Measurements from ENCODE around the gene MYL11.

The MYL11 gene

DNA sequence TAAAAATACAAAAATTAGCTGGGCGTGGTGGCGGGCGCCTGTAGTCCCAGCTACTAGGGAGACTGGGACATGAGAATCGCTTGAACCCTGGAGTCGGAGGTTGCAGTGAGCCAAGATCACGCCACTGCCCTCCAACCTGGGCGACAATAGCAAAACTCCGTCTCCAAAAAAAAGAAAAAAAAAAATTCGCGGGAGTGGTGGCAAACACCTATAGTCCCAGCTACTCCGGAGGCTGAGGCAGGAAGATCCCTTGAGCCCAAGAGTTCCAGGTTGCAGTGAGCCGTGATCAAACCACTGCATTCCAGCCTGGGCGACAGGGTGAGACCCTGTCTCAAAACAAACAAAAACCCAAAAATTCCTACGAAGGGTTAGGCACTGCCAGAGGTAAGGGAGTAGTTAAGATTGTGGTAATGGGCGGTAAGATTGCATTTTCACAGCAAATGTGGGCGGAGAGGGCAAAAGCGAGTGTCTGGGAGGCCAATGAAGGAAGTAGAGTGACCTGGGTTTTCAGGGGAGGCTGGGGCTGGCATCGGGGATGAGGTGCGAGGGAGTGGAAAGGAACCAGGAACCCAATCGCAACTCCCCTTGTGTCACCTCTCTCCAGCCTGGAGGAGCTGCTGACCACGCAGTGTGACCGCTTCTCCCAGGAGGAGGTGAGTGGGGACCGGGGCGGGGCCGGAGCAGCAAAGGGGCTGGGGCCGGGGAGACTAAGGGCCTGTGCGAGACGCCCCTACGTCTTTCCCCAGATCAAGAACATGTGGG is 2.6 kb downstream of the MYL11 start:
- H3K27ac ChIP-seq = peak overlapping the region; percentile 93
- TF ChIP-seq, protein P1, sequence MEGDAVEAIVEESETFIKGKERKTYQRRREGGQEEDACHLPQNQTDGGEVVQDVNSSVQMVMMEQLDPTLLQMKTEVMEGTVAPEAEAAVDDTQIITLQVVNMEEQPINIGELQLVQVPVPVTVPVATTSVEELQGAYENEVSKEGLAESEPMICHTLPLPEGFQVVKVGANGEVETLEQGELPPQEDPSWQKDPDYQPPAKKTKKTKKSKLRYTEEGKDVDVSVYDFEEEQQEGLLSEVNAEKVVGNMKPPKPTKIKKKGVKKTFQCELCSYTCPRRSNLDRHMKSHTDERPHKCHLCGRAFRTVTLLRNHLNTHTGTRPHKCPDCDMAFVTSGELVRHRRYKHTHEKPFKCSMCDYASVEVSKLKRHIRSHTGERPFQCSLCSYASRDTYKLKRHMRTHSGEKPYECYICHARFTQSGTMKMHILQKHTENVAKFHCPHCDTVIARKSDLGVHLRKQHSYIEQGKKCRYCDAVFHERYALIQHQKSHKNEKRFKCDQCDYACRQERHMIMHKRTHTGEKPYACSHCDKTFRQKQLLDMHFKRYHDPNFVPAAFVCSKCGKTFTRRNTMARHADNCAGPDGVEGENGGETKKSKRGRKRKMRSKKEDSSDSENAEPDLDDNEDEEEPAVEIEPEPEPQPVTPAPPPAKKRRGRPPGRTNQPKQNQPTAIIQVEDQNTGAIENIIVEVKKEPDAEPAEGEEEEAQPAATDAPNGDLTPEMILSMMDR (conservative IDR thresholded peaks at IDR 0.05) = no peak

DNA sequence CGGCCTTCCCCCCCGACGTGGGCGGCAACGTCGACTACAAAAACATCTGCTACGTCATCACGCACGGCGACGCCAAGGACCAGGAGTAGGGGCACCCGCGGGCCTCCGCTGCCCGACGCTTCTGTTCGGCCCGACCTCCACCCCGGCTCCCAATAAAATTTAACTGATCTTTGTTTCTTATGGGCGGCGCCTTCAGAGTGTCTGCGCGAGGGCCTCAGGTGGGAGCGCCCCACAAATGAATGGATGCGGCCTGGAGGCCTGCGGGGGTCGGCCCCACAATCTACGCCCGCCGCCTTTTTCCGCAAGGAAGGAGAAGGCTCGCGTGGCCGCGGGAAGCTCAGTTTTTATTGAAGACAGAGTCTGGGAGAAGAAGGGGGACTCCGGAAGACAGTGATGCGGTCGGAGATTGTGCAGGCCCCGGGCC is 3.2 kb downstream of the MYL11 start:
- TF ChIP-seq, protein P1 (conservative IDR thresholded peaks at IDR 0.05) = no peak
- peak overlapping the region; percentile 93 for H3K27ac ChIP-seq

DNA sequence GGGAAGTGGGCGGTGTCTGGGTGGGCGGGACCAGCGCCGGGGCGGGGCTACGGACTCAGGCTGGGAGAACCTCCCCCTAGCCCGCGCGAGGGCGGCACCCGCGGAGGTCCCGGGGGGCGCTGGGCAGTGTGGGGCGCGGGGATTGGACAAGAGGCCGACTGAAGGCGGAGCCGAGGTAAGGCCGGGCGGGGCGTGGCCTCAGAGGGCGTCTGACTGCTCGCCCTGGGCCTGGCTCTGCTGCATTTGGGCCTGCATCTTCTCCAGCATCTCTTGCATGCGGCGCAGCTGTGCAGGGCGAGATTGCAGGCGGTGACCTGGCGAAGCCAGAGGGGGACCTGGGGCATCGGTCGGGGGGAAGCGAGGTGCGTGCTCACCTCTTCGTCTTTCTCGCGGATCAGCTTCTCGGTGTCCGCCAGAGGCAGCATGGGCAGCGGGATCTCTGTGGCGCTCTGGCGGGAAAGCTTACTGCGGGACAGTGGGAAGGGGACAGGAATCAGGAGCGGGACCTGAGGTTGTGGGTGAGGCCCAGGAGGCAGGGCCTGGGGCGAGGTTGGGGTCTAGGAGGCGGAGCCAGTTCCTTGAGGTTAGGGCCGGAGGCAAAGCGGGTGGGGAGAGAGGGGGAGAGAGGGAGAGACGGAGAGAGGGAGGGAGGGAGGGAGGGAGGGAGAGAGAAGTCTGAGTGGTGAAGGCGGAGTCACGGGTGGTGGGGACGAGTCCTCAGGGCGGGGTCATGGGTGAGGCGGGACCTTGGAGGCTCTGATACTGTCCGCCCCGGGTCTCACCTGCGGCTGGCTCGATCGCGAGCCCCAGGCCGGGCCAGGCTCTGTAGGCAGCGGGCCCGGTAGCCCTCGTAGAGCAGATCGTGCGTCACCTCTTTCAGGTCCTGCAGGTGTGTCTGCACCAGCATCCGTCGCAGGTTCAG is 3.9 kb downstream of the MYL11 start:
- peak overlapping the region; percentile 93 for H3K27ac ChIP-seq
- TF ChIP-seq, protein P1 (conservative IDR thresholded peaks at IDR 0.05) = no peak

DNA sequence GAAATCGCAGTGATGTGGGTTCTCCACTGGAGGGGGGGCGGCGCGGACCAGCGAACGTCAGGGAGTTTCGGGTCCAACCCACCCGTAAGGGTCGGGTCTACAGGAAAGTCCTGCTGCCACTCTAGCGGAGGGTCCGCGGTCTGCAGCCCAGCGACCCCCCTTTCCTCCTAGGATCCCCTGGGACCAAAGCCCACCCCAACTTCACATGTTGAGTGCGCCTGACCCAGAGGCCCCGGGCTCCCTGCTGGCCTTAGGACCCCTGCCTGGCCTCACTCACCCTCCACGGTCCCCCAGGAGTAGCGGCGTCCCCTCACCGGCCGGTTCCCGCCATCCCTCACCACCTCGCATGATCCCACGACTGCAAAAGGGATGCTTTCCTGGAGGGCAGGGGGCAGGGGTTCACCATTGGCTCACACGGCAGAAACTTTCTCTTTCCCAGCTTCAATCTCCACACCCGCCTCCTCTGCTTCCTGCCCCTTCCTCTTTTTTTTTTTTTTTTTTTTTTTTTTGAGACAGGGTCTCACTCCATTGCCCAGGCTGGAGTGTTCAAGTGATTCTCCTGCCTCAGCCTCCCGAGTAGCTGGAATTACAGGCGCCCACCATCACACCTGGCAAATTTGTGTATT is 4.7 kb downstream of the MYL11 start:
- TF ChIP-seq, protein P1 (conservative IDR thresholded peaks at IDR 0.05) = no peak
- peak overlapping the region; percentile 93 for H3K27ac ChIP-seq

DNA sequence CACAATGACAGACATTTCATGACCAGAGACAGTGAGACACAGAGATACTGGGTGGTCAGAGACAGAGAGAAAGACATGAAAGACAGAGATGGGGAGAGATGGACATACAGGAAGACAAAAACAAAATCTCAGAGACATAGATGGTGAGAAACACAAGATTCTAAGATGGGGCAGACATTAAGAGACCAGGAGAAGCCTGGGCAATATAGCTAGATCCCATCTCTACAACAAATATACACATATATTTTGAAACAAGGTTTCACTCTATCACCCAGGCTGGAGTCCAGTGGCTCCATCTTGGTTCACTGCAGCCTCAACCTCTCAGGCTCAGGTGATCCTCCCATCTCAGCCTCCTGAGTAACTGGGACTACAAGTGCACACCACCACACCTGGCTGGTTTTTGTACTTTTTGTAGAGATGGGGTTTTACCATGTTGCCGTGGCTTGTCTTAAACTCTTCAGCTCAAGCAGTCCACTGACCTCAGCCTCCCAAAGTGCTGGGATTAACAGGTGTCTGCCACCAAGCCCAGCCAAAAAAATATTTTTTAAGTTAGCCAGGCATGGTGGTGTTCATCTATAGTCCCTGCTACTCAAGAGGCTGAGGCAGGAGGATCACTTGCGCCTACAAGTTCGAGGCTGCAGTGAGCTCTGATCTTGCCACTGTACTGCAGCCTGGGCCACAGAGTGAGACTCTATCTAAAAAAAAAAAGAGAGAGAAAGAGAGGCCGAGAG is 5.6 kb downstream of the MYL11 start:
- H3K27ac ChIP-seq = no peak overlapping the region
- TF ChIP-seq, protein P1 (conservative IDR thresholded peaks at IDR 0.05) = no peak

DNA sequence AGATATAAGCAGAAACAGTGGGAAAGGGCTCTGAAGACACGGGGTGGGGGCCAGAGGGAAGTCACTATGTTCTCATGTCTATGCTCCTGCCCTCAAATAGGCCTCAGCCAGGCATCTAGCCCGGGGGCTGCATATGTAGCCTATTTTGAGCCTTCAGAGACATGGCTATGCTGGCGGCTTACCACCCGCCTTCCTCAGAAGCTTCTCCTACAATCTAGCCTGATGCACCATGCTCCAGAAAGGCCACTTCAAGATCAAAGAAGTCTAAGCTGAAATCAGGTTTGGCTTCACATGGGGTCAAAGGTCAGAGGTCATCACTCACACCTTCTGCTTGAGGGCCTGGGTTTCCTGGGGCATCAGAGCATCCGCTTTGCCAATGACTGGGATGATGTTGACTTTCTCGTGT is 6.2 kb downstream of the MYL11 start:
- H3K27ac ChIP-seq = no peak overlapping the region
- TF ChIP-seq, protein P1 (conservative IDR thresholded peaks at IDR 0.05) = no peak

All from VCaP (cell line).